WTC11 (cell line): Measurements from ENCODE around the gene PHRF1. TPM values are rescaled to one million over a fixed set of nuclear protein-coding genes. Genes with fewer than 3 reads are reported as not detected.

Experiments used
- ATAC-seq: fragments of 200-7000 bp; cut with Tn5 transposase; 2 replicates; pipeline ENCODE4 v1.10.0; 2021; ENCODE audit warnings: mild to moderate bottlenecking, moderate library complexity
- CTCF ChIA-PET: fragments of 300-600 bp; sonication (Branson Sonifier 250); formaldehyde crosslinking; loops from one replicate; lab custom pipeline; 2021; ENCODE audit warnings: antibody characterized with exemption; lab: Charles Lee
- POLR2A ChIA-PET: fragments of 350-600 bp; sonication (Branson Sonifier 250); formaldehyde crosslinking; loops from one replicate; lab custom pipeline; 2021; ENCODE audit warnings: antibody characterized with exemption; lab: Charles Lee
- DNase-seq: peaks from one replicate; pipeline ENCODE4 v3.0.0; 2021; ENCODE audit warnings: low spot score
- H3K27ac Mint-ChIP-seq: 2 replicates; pipeline ENCODE4 v1.8.0; 2021; ENCODE audit warnings: mixed read lengths
- H3K27me3 Mint-ChIP-seq: 2 replicates; pipeline ENCODE4 v1.8.0; 2021; ENCODE audit warnings: low read depth, mild to moderate bottlenecking, moderate library complexity, mixed read lengths
- H3K36me3 Mint-ChIP-seq: 2 replicates; pipeline ENCODE4 v1.8.0; 2021; ENCODE audit warnings: mixed read lengths
- H3K4me1 Mint-ChIP-seq: 2 replicates; pipeline ENCODE4 v1.8.0; 2022; ENCODE audit warnings: mixed read lengths
- H3K4me3 Mint-ChIP-seq: 2 replicates; pipeline ENCODE4 v1.8.0; 2021; ENCODE audit warnings: mild to moderate bottlenecking, moderate library complexity, mixed read lengths
- H3K9me3 Mint-ChIP-seq: 2 replicates; pipeline ENCODE4 v1.8.0; 2021; ENCODE audit warnings: mixed read lengths
- ELF4 ChIP-seq: sonication (generic); formaldehyde crosslinking; IDR thresholded peaks from 2 replicates; pipeline ENCODE4 v1.8.1; 2022; ENCODE audit warnings: low read depth, mild to moderate bottlenecking, moderate library complexity, missing genetic modification reagents
- ESRRA ChIP-seq: sonication (generic); formaldehyde crosslinking; IDR thresholded peaks from 2 replicates; pipeline ENCODE4 v1.8.1; 2022; ENCODE audit warnings: mild to moderate bottlenecking, missing genetic modification reagents, borderline replicate concordance
- HMGA2 ChIP-seq: fragments of 250-450 bp; sonication (Bioruptor Pico); IDR thresholded peaks from 2 replicates; pipeline ENCODE4 v1.4.0; 2021; ENCODE audit warnings: mild to moderate bottlenecking, moderate library complexity
- KAT7 ChIP-seq: sonication (generic); formaldehyde crosslinking; IDR thresholded peaks from 2 replicates; pipeline ENCODE4 v1.8.1; 2023; ENCODE audit warnings: missing genetic modification reagents, mild to moderate bottlenecking, borderline replicate concordance
- MYBL2 ChIP-seq: sonication (generic); formaldehyde crosslinking; IDR thresholded peaks from 2 replicates; pipeline ENCODE4 v1.8.1; 2023; ENCODE audit warnings: mild to moderate bottlenecking, moderate library complexity, missing genetic modification reagents
- NFE2L1 ChIP-seq: sonication (generic); formaldehyde crosslinking; IDR thresholded peaks from 2 replicates; pipeline ENCODE4 v1.8.1; 2023; ENCODE audit warnings: missing genetic modification reagents
- OVOL2 ChIP-seq: fragments of 250-450 bp; sonication (Bioruptor Pico); IDR thresholded peaks from 2 replicates; pipeline ENCODE4 v1.9.0; 2021; ENCODE audit warnings: mild to moderate bottlenecking, borderline replicate concordance
- SMAD3 ChIP-seq: sonication (generic); formaldehyde crosslinking; IDR thresholded peaks from 2 replicates; pipeline ENCODE4 v1.8.0; 2022; ENCODE audit warnings: missing genetic modification reagents, mild to moderate bottlenecking, borderline replicate concordance
- SOX15 ChIP-seq: fragments of 250-450 bp; sonication (Bioruptor Pico); IDR thresholded peaks from 2 replicates; pipeline ENCODE4 v1.9.0; 2021; ENCODE audit warnings: mild to moderate bottlenecking
- SP1 ChIP-seq: sonication (generic); formaldehyde crosslinking; conservative IDR thresholded peaks from 2 replicates; pipeline ENCODE4 v1.8.1; 2022; ENCODE audit warnings: missing genetic modification reagents
- TP53 ChIP-seq: sonication (generic); formaldehyde crosslinking; IDR thresholded peaks from 2 replicates; pipeline ENCODE4 v1.8.1; 2023; ENCODE audit warnings: mild to moderate bottlenecking, missing genetic modification reagents
- ZNF232 ChIP-seq: sonication (generic); formaldehyde crosslinking; IDR thresholded peaks from 2 replicates; pipeline ENCODE4 v1.8.0; 2022; ENCODE audit warnings: mild to moderate bottlenecking, missing genetic modification reagents
- total RNA-seq: library from RNA; stranded (reverse); gene quantifications from 3 replicates; pipeline ENCODE4 v1.2.3, GENCODE V29; 2021
- TF ChIP-seq, protein P1 (sequence below): fragments of 250-450 bp; sonication (Bioruptor Pico); IDR thresholded peaks from 2 replicates; pipeline ENCODE4 v2.1.2; 2022; ENCODE audit warnings: mild to moderate bottlenecking, moderate library complexity
- TF ChIP-seq, protein P2 (sequence below): sonication (generic); formaldehyde crosslinking; IDR thresholded peaks from 2 replicates; pipeline ENCODE4 v1.8.0; 2022; ENCODE audit warnings: mild to moderate bottlenecking, missing genetic modification reagents
- TF ChIP-seq, protein P3 (sequence below): sonication (generic); formaldehyde crosslinking; IDR thresholded peaks from 2 replicates; pipeline ENCODE4 v1.8.1; 2023; ENCODE audit warnings: mild to moderate bottlenecking, missing genetic modification reagents, moderate library complexity
- TF ChIP-seq, protein P4 (sequence below): fragments of 250-450 bp; sonication (Bioruptor Pico); IDR thresholded peaks from 2 replicates; pipeline ENCODE4 v1.9.0; 2021; ENCODE audit warnings: mild to moderate bottlenecking
- TF ChIP-seq, protein P5 (sequence below): sonication (generic); formaldehyde crosslinking; IDR thresholded peaks from 2 replicates; pipeline ENCODE4 v1.8.1; 2023; ENCODE audit warnings: mild to moderate bottlenecking, missing genetic modification reagents, moderate library complexity
- TF ChIP-seq, protein P6 (sequence below): sonication (generic); formaldehyde crosslinking; IDR thresholded peaks from 2 replicates; pipeline ENCODE4 v1.8.1; 2022; ENCODE audit warnings: low read depth, mild to moderate bottlenecking, moderate library complexity, missing genetic modification reagents, borderline replicate concordance
- TF ChIP-seq, protein P7 (sequence below): sonication (generic); formaldehyde crosslinking; IDR thresholded peaks from 2 replicates; pipeline ENCODE4 v1.8.1; 2023; ENCODE audit warnings: mild to moderate bottlenecking, moderate library complexity, missing genetic modification reagents
- TF ChIP-seq, protein P8 (sequence below): sonication (generic); formaldehyde crosslinking; IDR thresholded peaks from 2 replicates; pipeline ENCODE4 v1.8.0; 2022; ENCODE audit warnings: mild to moderate bottlenecking, missing genetic modification reagents
- TF ChIP-seq, protein P9 (sequence below): sonication (generic); formaldehyde crosslinking; IDR thresholded peaks from 2 replicates; pipeline ENCODE4 v1.8.0; 2022; ENCODE audit warnings: mild to moderate bottlenecking, missing genetic modification reagents

Gene PHRF1
- total RNA-seq, 1 experiment from 2014 or later, result 46.9 TPM

DNA sequence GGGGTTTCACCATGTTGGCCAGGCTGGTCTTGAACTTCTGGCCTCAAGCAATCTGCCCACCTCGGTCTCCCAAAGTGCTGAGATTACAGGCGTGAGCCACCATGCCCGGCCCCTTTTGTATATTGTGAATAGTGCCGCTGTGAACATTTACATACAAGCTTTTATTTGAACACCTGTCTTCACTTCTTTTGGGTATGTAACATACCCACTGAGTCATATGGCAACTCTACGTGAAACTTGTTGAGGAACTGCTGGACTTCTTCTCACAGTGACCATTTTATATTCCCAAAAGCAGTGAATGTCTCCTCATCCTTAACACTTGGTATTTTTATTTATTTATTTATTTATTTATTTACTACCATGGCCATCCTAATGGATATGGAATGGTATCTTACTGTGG, 54.6 kb downstream of the PHRF1 start:
- Mint-ChIP-seq H3K9me3 (no peaks in the 10 kb centered on the region), H3K27ac (no peak overlapping the region), H3K4me3 (no peak overlapping the region), H3K36me3 (no peaks in the 10 kb centered on the region), H3K4me1 (peaks cover 13% of the 10 kb centered on the region), H3K27me3 (peaks cover 43% of the 10 kb centered on the region)
- ChIA-PET POLR2A (no interaction called here), CTCF (no interaction called here)
- DNase-seq (no peak), ATAC-seq (no peak)
- TF ChIP-seq MYBL2 (CRISPR knock-in tag) (no peak), ELF4 (no peak), SOX15 (CRISPR knock-in tag) (no peak), SMAD3 (CRISPR knock-in tag) (no peak), SP1 (no peak), ZNF232 (no peak), NFE2L1 (no peak), KAT7 (CRISPR knock-in tag) (no peak), TP53 (no peak), HMGA2 (CRISPR knock-in tag) (no peak), ESRRA (CRISPR knock-in tag) (no peak)
- TF ChIP-seq, protein P1, sequence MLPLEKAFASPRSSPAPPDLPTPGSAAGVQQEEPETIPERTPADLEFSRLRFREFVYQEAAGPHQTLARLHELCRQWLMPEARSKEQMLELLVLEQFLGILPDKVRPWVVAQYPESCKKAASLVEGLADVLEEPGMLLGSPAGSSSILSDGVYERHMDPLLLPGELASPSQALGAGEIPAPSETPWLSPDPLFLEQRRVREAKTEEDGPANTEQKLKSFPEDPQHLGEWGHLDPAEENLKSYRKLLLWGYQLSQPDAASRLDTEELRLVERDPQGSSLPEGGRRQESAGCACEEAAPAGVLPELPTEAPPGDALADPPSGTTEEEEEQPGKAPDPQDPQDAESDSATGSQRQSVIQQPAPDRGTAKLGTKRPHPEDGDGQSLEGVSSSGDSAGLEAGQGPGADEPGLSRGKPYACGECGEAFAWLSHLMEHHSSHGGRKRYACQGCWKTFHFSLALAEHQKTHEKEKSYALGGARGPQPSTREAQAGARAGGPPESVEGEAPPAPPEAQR (CRISPR knock-in tag), result no peak
- TF ChIP-seq, protein P2, sequence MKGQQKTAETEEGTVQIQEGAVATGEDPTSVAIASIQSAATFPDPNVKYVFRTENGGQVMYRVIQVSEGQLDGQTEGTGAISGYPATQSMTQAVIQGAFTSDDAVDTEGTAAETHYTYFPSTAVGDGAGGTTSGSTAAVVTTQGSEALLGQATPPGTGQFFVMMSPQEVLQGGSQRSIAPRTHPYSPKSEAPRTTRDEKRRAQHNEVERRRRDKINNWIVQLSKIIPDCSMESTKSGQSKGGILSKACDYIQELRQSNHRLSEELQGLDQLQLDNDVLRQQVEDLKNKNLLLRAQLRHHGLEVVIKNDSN, result no peak
- TF ChIP-seq, protein P3, sequence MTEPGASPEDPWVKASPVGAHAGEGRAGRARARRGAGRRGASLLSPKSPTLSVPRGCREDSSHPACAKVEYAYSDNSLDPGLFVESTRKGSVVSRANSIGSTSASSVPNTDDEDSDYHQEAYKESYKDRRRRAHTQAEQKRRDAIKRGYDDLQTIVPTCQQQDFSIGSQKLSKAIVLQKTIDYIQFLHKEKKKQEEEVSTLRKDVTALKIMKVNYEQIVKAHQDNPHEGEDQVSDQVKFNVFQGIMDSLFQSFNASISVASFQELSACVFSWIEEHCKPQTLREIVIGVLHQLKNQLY (CRISPR knock-in tag), result no peak
- TF ChIP-seq, protein P4, sequence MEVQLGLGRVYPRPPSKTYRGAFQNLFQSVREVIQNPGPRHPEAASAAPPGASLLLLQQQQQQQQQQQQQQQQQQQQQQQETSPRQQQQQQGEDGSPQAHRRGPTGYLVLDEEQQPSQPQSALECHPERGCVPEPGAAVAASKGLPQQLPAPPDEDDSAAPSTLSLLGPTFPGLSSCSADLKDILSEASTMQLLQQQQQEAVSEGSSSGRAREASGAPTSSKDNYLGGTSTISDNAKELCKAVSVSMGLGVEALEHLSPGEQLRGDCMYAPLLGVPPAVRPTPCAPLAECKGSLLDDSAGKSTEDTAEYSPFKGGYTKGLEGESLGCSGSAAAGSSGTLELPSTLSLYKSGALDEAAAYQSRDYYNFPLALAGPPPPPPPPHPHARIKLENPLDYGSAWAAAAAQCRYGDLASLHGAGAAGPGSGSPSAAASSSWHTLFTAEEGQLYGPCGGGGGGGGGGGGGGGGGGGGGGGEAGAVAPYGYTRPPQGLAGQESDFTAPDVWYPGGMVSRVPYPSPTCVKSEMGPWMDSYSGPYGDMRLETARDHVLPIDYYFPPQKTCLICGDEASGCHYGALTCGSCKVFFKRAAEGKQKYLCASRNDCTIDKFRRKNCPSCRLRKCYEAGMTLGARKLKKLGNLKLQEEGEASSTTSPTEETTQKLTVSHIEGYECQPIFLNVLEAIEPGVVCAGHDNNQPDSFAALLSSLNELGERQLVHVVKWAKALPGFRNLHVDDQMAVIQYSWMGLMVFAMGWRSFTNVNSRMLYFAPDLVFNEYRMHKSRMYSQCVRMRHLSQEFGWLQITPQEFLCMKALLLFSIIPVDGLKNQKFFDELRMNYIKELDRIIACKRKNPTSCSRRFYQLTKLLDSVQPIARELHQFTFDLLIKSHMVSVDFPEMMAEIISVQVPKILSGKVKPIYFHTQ (CRISPR knock-in tag), result no peak

DNA sequence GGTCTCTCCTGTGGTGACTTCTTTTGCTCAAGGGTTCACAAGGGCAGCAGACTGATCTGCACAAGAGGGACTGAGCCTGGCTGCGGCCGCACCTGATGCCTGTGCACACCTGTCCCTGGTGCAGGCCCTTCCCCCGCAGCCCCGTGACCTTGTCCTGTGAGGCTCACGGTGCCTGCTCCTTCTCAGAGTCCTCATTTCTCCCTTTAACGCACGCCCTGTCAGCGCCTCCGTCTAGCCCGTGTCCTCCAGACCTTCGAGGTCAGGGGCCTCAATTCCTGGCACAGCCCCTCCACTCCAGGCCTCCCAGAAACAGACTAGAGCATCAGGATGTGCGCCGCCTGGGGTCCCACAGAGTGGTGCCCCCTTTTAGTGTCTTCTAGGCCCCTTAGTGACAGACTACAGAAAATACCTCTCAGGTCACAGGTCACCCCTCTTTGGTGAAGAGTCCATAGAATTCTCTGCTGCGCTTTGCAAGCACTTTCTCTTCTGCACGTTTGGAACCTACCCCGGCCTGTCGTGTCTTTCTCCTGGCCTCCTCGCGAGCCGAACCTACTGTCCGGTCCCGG, 59.8 kb downstream of the PHRF1 start:
- ATAC-seq, result no peak
- CTCF ChIA-PET, result interaction anchor here (0.8 kb wide), 1 partner anchor 92 kb away, joined by 4 read pairs; no protein-coding TSS in a partner anchor
- peak; percentile 31 for DNase-seq
- POLR2A ChIA-PET, result no interaction called here
- no peak overlapping the region for H3K27ac Mint-ChIP-seq
- peaks cover 53% of the 10 kb centered on the region for H3K27me3 Mint-ChIP-seq
- H3K36me3 Mint-ChIP-seq, result no peaks in the 10 kb centered on the region
- H3K4me1 Mint-ChIP-seq, result peaks cover 21% of the 10 kb centered on the region
- H3K4me3 Mint-ChIP-seq, result peak overlapping the region; percentile 52
- H3K9me3 Mint-ChIP-seq, result no peaks in the 10 kb centered on the region
- TF ChIP-seq, protein P5, sequence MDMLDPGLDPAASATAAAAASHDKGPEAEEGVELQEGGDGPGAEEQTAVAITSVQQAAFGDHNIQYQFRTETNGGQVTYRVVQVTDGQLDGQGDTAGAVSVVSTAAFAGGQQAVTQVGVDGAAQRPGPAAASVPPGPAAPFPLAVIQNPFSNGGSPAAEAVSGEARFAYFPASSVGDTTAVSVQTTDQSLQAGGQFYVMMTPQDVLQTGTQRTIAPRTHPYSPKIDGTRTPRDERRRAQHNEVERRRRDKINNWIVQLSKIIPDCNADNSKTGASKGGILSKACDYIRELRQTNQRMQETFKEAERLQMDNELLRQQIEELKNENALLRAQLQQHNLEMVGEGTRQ (CRISPR knock-in tag), result no peak
- TF ChIP-seq, protein P6, sequence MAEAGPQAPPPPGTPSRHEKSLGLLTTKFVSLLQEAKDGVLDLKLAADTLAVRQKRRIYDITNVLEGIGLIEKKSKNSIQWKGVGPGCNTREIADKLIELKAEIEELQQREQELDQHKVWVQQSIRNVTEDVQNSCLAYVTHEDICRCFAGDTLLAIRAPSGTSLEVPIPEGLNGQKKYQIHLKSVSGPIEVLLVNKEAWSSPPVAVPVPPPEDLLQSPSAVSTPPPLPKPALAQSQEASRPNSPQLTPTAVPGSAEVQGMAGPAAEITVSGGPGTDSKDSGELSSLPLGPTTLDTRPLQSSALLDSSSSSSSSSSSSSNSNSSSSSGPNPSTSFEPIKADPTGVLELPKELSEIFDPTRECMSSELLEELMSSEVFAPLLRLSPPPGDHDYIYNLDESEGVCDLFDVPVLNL, result no peak
- TF ChIP-seq, protein P7, sequence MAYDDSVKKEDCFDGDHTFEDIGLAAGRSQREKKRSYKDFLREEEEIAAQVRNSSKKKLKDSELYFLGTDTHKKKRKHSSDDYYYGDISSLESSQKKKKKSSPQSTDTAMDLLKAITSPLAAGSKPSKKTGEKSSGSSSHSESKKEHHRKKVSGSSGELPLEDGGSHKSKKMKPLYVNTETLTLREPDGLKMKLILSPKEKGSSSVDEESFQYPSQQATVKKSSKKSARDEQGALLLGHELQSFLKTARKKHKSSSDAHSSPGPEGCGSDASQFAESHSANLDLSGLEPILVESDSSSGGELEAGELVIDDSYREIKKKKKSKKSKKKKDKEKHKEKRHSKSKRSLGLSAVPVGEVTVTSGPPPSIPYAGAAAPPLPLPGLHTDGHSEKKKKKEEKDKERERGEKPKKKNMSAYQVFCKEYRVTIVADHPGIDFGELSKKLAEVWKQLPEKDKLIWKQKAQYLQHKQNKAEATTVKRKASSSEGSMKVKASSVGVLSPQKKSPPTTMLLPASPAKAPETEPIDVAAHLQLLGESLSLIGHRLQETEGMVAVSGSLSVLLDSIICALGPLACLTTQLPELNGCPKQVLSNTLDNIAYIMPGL (CRISPR knock-in tag), result no peak
- TF ChIP-seq, protein P8, sequence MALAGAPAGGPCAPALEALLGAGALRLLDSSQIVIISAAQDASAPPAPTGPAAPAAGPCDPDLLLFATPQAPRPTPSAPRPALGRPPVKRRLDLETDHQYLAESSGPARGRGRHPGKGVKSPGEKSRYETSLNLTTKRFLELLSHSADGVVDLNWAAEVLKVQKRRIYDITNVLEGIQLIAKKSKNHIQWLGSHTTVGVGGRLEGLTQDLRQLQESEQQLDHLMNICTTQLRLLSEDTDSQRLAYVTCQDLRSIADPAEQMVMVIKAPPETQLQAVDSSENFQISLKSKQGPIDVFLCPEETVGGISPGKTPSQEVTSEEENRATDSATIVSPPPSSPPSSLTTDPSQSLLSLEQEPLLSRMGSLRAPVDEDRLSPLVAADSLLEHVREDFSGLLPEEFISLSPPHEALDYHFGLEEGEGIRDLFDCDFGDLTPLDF (CRISPR knock-in tag), result no peak
- no peak for TF ChIP-seq SMAD3 (CRISPR knock-in tag)
- TF ChIP-seq OVOL2 (CRISPR knock-in tag), result no peak
- TF ChIP-seq, protein P9, sequence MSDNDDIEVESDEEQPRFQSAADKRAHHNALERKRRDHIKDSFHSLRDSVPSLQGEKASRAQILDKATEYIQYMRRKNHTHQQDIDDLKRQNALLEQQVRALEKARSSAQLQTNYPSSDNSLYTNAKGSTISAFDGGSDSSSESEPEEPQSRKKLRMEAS (CRISPR knock-in tag), result no peak
- TF ChIP-seq KAT7 (CRISPR knock-in tag), result no peak
- TF ChIP-seq ESRRA (CRISPR knock-in tag), result no peak
